Measurements from ENCODE around the gene EXOC7. TPM values are rescaled to one million over a fixed set of nuclear protein-coding genes. Genes with fewer than 3 reads are reported as not detected.
A peak's percentile ranks its signal among the peaks of the same experiment; 100 is the strongest.

Gene EXOC7
- total and polyA plus RNA-seq, 8 donors = 31.8 to 280 (median 68.1) TPM

- Histone ChIP-seq H3K36me3 (no peaks in the 10 kb centered on the region), H3K4me3 (no peak overlapping the region), H3K27ac (no peak overlapping the region), H3K4me1 (peaks cover 24 to 50% (median 42%) of the 10 kb centered on the region in 4 donors), H3K9me3 (no peaks in the 10 kb centered on the region), H3K27me3 (peaks cover 0 to 85% (median 54%) of the 10 kb centered on the region in 3 donors)
- TF ChIP-seq POLR2AphosphoS5 (IDR thresholded peaks at IDR 0.05) = no peak
- TF ChIP-seq CTCF (IDR thresholded peaks at IDR 0.05) = no peak
- TF ChIP-seq EP300 (IDR thresholded peaks at IDR 0.05) = no peak
- no peak for TF ChIP-seq POLR2A (IDR thresholded peaks at IDR 0.05)
- intact Hi-C loops (cut with DNase I; ENCODE audit: low total_unique reads) = no loop called here
- WGBS, 5 donors = 60 to 84% (median 69%) methylated on average over 16 to 54 of the region's 54 CpGs
- DNase-seq = peak in 1 of 2 donors; percentile 42
Observed at GRCh38 chr17:76137351-76138233, 34.0 kb upstream of the EXOC7 start.

GRCh38 chr17:76137001-76137350 is 33.4 kb upstream of the EXOC7 start:
- Histone ChIP-seq H3K36me3 (no peaks in the 10 kb centered on the region), H3K4me3 (no peak overlapping the region), H3K4me1 (peaks cover 24 to 47% (median 43%) of the 10 kb centered on the region in 4 donors), H3K27ac (no peak overlapping the region), H3K27me3 (peaks cover 0 to 92% (median 57%) of the 10 kb centered on the region in 3 donors), H3K9me3 (no peaks in the 10 kb centered on the region)
- intact Hi-C loops (cut with DNase I; ENCODE audit: low total_unique reads) = no loop called here
- WGBS, 5 donors = 61 to 87% (median 79%) methylated on average over 5 to 7 of the region's 7 CpGs
- TF ChIP-seq POLR2AphosphoS5 (IDR thresholded peaks at IDR 0.05) (no peak), CTCF (IDR thresholded peaks at IDR 0.05) (no peak), POLR2A (IDR thresholded peaks at IDR 0.05) (no peak), EP300 (IDR thresholded peaks at IDR 0.05) (no peak)
- DNase-seq = no peak

GRCh38 chr17:76136276-76137000 is 32.9 kb upstream of the EXOC7 start:
- Histone ChIP-seq H3K27ac (no peak overlapping the region), H3K4me3 (no peak overlapping the region), H3K36me3 (no peaks in the 10 kb centered on the region), H3K4me1 (peaks cover 21 to 41% (median 38%) of the 10 kb centered on the region in 4 donors), H3K9me3 (no peaks in the 10 kb centered on the region), H3K27me3 (peaks cover 0 to 97% (median 57%) of the 10 kb centered on the region in 3 donors)
- TF ChIP-seq CTCF (IDR thresholded peaks at IDR 0.05) (no peak), EP300 (IDR thresholded peaks at IDR 0.05) (no peak), POLR2A (IDR thresholded peaks at IDR 0.05) (no peak), POLR2AphosphoS5 (IDR thresholded peaks at IDR 0.05) (no peak)
- intact Hi-C loops (cut with DNase I; ENCODE audit: low total_unique reads) = no loop called here
- 75 to 85% (median 83%) methylated on average over 15 to 16 of the region's 16 CpGs for WGBS, 5 donors
- DNase-seq = no peak

- H3K36me3 ChIP-seq = no peaks in the 10 kb centered on the region
- 69 to 88% (median 78%) methylated on average over 2 to 8 of the region's 8 CpGs for WGBS, 5 donors
- peaks cover 0 to 100% (median 56%) of the 10 kb centered on the region in 3 donors for H3K27me3 ChIP-seq
- H3K9me3 ChIP-seq = no peaks in the 10 kb centered on the region
- intact Hi-C loops (cut with DNase I; ENCODE audit: low total_unique reads) = no loop called here
- H3K4me3 ChIP-seq = no peak overlapping the region
- peaks cover 16 to 35% (median 31%) of the 10 kb centered on the region in 4 donors for H3K4me1 ChIP-seq
- no peak for TF ChIP-seq CTCF (IDR thresholded peaks at IDR 0.05)
- TF ChIP-seq POLR2AphosphoS5 (IDR thresholded peaks at IDR 0.05) = no peak
- no peak for TF ChIP-seq EP300 (IDR thresholded peaks at IDR 0.05)
- TF ChIP-seq POLR2A (IDR thresholded peaks at IDR 0.05) = no peak
- DNase-seq = no peak
- no peak overlapping the region for H3K27ac ChIP-seq
Observed at GRCh38 chr17:76135810-76136188, 32.2 kb upstream of the EXOC7 start.
